Mesothelial cell of epicardium (in vitro differentiated cells): Measurements from ENCODE around the gene ENTR1. TPM values are rescaled to one million over a fixed set of nuclear protein-coding genes. Genes with fewer than 3 reads are reported as not detected.

Source experiments
- DNase-seq, 2 experiments: peaks; one replicate each; pipeline ENCODE4 v3.0.0; 2021; ENCODE audit warnings: low spot score in 2 of 2; ENCODE audit not compliant: unreplicated experiment in 2 of 2
- H3K27ac Mint-ChIP-seq: 2 replicates; pipeline ENCODE4 v1.8.0; 2021; ENCODE audit warnings: mixed read lengths
- H3K27me3 Mint-ChIP-seq: 2 replicates; pipeline ENCODE4 v1.8.0; 2021; ENCODE audit warnings: low read depth, mixed read lengths
- H3K36me3 Mint-ChIP-seq: 2 replicates; pipeline ENCODE4 v1.8.0; 2021; ENCODE audit warnings: mixed read lengths
- H3K4me1 Mint-ChIP-seq: 2 replicates; pipeline ENCODE4 v1.8.0; 2021; ENCODE audit warnings: mixed read lengths
- H3K4me3 Mint-ChIP-seq: 2 replicates; pipeline ENCODE4 v1.8.0; 2021; ENCODE audit warnings: mild to moderate bottlenecking, moderate library complexity, mixed read lengths
- H3K9me3 Mint-ChIP-seq: 2 replicates; pipeline ENCODE4 v1.8.0; 2021; ENCODE audit warnings: mixed read lengths
- CTCF ChIP-seq: fragments of 200-600 bp; sonication (generic); IDR thresholded peaks from one replicate; pipeline ENCODE4 v1.5.0; 2021; ENCODE audit warnings: antibody characterized with exemption; ENCODE audit not compliant: unreplicated experiment
- total RNA-seq: library from RNA; stranded (reverse); gene quantifications from 3 replicates; pipeline ENCODE4 v1.2.1, GENCODE V29; 2021

The ENTR1 gene
- total RNA-seq, 1 donor from 2014 or later = 67.3 TPM

DNA sequence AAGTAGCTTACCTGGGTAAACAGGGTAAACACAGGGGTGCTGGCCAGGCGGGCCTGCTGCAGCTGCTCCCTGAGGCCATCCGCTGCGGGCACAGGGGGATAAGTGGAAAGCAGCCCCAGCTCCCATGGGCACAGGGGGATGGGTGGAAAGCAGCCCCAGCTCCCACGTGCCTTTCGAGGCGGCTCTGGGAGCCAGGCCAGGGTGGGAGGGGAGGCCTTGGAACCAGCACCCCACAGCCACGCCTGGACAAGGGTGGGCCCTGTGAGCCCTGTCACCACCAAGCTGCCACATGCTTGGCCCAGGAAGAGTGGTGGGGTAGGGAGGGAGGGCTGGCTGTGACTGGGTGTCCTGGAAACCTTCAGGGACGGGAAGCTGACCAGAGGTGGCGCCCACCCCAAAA, 29.1 kb downstream of the ENTR1 start:
- Mint-ChIP-seq H3K9me3 (no peaks in the 10 kb centered on the region), H3K27ac (no peak overlapping the region), H3K36me3 (peaks cover 20% of the 10 kb centered on the region), H3K4me1 (no peaks in the 10 kb centered on the region), H3K27me3 (no peaks in the 10 kb centered on the region), H3K4me3 (no peak overlapping the region)
- DNase-seq = no peak
- no peak for TF ChIP-seq CTCF

DNA sequence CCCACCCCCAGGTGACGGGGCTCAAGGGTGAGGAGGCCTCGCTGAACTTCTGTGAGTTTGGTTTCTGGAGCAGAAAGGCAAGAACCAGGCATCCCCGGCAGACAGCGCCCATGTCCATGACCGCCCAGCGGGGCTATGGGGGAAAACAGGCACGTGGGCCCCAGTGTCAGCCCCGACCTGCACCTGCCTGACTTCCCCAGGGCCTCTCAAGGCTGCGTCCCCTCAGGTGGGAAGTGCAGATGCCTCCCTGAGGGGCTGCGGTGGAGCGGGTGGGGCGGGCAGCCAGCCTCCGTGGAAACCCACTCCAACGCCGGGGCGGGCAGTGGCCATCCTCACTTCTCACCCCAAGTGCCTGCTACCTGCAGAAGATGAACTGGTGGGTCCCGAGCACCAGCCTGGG, 30.0 kb downstream of the ENTR1 start:
- Mint-ChIP-seq H3K36me3 (peaks cover 13% of the 10 kb centered on the region), H3K4me1 (no peaks in the 10 kb centered on the region), H3K27me3 (no peaks in the 10 kb centered on the region), H3K4me3 (no peak overlapping the region), H3K27ac (no peak overlapping the region), H3K9me3 (no peaks in the 10 kb centered on the region)
- no peak for DNase-seq
- no peak for TF ChIP-seq CTCF

- H3K4me1 Mint-ChIP-seq = no peaks in the 10 kb centered on the region
- H3K9me3 Mint-ChIP-seq = no peaks in the 10 kb centered on the region
- H3K36me3 Mint-ChIP-seq = peaks cover 8% of the 10 kb centered on the region
- no peak overlapping the region for H3K27ac Mint-ChIP-seq
- no peak for TF ChIP-seq CTCF
- H3K4me3 Mint-ChIP-seq = no peak overlapping the region
- no peak for DNase-seq
- no peaks in the 10 kb centered on the region for H3K27me3 Mint-ChIP-seq
These were observed 30.5 kb downstream of the ENTR1 start for GRCh38 chr9:136379891-136380290.

- H3K4me3 Mint-ChIP-seq = no peak overlapping the region
- DNase-seq = no peak
- no peak for TF ChIP-seq CTCF
- no peaks in the 10 kb centered on the region for H3K27me3 Mint-ChIP-seq
- no peak overlapping the region for H3K27ac Mint-ChIP-seq
- H3K4me1 Mint-ChIP-seq = no peaks in the 10 kb centered on the region
- H3K9me3 Mint-ChIP-seq = no peaks in the 10 kb centered on the region
- H3K36me3 Mint-ChIP-seq = peaks cover 3% of the 10 kb centered on the region
These were observed 31.0 kb downstream of the ENTR1 start for GRCh38 chr9:136379401-136379800.

GRCh38 chr9:136379003-136379287, 31.5 kb downstream of the ENTR1 start:
- Mint-ChIP-seq H3K27me3 (no peaks in the 10 kb centered on the region), H3K9me3 (no peaks in the 10 kb centered on the region), H3K4me1 (no peaks in the 10 kb centered on the region), H3K27ac (no peak overlapping the region), H3K36me3 (peaks cover 2% of the 10 kb centered on the region), H3K4me3 (no peak overlapping the region)
- TF ChIP-seq CTCF = no peak
- no peak for DNase-seq
